DMS153 (cell line): ENCODE data around the gene DNAJB8.

ENCODE experiments used
- DNase-seq: peaks from one replicate; lab custom pipeline; 2025; lab: John Stamatoyannopoulos, UW

The DNAJB8 gene

DNA sequence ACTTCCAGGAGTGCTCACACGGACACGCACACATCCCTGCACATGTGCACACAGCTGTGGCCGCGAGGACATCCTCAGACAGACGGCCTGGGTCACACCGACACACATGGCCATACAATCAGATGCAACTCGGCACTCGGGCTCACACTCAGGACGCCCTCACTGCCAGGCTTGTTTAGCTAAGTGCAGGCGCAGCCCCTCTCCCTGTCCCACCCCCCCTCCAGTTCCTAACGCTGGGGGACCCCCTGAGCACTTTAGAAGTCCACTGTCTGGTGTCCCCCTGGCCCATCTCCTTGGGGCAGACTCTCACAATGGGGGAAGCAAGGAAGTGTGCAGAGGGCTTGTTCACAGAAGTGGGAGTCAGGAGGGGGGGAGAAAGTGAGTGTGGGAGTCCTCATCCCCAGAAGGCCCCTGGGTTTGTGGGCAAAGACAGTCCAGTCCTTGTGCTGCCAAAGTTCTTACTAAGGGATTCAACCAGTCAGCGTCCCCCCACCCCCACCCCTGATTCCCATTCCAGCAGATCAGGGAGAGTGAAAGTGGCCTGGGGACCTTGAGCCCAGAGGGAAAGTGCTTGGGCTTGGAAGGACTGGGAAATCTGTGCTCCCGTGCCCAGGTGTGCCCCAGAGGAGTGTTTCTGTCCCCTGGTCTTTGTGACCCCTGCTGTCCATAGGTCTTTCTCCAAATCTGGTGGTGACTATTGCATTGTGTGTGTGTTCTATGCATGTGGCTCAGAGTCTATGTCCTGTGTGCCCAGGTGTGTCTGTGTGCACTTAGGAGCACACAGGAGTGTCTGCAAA, 27.1 kb upstream of the DNAJB8 start:
- DNase-seq: no peak

DNA sequence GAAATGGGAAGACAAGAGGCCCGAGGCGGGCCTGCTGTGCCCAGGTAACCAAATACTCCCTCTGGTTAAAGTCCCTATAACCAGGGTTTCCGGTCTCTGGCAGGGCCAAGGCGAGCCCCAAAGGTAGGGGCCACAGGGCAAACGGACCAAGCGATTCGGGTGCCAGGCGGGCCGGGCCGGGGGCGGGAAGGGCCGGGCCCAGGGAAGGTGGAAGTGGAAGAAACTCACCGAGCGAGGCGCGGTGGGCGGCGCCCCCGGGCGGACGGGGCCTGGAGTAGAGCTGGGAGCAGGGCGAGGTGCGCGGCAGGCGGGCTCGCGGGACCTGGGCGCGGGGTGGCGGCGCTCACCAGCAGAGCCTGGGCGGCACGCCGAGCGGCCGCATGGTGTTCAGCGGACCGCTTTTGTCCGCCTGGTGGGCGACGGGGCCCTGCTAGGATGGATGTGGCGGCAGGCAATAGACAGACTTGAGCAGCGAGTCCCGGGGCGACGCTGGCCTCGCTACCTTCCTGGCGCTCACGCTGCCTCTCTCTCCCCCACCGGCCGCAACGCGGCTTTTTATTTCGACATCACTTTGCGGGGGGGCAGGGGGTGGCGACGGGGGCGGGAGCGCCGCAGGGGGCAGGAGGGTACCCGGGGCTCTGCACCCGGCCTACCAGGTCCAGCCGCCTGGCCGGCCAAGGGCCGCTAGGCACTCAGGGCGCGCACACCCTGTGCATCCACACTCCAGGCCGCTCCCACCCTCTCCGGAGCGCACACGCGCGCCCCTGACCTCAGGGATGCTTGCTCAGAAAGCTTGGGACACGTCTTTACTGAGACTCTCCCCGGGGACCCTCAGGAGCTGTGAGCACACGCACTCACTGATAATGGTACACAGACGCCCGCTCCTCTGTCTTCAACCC, 26.2 kb upstream of the DNAJB8 start, which contains the start of gene GATA2:
GATA2 (minus strand) TSS at position 531 of the 899 bp plus-strand sequence. CDS start 6,170 bp downstream, outside the sequence.
- DNase-seq: no peak

DNA sequence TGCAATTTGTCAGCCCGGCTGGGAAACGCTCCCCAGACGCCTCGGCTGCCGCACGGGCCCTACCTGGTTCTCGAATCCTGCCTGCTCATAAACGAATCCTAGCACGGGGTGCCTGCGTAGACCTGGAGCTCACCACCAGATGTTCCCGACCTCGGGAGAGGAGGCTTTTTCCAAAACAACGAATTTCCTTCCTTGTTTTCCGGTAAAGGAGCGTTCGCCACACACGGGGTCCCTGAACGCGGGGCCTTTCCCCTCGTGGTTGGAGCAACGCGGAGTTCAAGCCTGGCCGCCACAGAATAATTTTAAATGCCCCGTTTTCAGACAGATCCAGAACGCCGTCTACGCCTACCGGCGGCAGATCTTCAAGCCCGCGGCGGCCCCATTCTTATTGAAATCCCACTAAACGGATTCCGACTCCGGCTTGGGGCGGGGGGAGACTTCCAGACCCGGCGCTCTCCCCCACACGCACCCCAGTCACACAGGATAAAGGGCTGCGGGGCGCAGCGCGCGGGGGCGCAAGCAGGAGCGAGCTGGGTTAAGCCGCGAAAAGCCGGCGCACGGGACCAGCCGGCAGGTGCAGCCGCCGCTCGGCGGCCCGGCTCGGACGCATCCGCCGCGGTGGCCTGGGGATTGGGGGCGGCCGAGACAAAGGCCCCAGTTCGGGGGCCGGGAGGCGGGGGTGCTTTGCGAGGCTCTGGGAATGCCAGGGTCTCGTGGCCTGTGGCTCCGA, 25.4 kb upstream of the DNAJB8 start:
- no peak for DNase-seq

DNA sequence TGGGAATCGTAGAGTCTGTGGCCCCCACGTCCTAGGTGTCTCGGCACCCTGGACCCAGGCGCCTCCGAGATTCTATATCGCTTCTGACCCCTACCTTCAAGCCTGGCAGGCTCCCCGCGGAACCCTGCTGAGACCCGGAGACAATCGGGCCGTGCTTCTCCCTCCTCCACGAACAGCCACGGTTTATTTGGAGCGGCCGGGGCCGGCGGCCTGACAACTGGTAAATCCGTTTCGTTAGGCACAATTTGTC, 24.9 kb upstream of the DNAJB8 start:
- no peak for DNase-seq

DNA sequence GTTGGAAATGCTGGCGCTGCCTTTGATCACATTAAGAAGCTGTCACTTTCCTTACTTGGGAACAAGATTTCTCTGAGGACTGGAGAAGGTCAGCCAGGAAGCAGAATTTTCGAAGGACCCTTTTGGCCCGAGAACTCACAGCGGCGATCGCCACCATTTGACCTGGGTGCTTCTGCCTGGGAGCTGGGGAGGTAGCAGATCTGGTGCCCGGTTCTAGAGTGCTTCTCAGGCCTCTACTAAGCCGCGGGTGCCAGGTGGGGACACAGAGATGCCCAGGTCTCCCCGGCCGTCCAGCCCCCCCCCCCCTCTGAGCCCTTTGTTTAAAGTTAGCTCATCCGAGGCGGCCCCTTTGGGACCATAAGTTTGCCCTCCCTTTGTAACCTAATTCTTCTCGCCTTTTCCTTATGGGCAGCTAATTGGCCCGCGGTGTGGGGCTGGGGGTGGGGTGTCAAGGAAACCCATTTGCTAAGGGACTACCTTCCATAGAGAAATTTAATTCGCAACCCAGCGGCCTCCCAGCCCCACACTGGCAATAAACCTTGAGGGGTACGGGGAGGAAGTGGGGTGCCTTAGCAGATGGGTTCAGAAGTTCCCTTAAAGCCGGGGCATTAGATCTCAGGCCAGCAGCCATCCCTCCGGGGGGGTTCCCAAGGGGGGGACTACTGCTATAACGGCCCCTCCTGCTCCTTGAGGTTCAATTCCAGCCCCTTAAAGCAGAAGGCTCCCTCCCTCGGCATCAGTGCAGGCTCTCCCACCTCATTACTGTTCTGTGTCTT, 24.4 kb upstream of the DNAJB8 start:
- no peak for DNase-seq

DNA sequence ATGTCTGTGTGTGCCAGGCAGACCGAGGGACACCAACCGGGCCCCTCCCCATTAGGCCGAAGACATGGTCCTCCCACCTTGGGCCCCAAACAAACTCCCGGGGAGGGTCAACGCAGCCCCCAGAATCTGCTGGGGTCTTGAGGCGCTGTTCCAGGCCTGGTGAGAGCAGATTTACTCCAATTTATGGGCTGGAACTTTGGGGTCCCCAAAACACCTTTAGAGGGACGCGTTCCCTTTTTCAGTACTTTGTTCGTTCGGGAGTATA, 23.9 kb upstream of the DNAJB8 start:
- DNase-seq: no peak

DNA sequence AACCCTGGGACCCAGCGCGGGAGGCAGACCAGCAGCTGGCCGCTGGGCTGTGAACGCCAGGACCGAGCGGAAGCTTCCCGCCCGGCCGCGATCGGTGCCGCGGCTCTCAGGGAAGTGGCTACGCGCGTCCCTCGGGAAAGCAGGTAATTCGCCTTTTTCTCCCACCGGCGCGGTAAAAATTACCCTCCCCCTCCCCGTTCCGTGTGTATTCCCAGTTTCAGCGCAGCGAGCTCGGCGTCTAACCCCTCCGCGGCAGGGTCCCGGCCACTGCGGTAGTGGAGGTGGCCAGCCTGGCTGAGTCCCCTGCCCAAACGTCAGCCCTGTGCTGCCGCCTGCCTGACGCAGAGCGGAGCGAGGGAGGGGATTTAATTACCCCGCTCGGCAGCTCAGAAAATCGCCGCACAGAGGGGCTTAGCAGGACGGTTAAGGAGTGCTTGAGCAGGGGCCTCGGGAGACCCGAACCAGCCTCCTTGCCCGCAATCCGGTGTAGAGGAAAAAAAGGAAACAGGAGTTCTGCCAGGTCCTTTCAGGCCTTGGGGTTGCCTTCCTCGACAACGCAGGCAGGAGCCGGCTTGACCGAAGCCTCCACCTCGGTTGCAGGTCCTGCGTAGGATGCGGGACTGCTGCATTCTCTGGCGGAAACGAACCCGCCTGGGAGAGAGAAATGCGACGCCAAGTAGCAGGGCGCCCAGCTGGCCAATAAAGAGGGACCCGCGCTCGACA, 23.4 kb upstream of the DNAJB8 start:
- DNase-seq: no peak

DNA sequence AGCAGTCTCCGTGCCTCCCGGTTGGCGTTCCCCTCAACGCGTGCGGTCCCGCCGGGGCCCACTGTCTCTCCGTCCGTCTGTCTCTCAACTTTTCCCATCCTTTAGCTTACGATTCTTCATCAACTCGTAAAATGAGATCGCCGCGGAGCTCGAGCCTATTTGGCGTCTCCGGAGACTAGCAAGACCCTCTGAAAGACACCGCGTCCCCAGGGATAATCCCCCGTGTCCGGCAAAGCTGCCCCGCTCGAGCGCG, 22.9 kb upstream of the DNAJB8 start:
- no peak for DNase-seq

DNA sequence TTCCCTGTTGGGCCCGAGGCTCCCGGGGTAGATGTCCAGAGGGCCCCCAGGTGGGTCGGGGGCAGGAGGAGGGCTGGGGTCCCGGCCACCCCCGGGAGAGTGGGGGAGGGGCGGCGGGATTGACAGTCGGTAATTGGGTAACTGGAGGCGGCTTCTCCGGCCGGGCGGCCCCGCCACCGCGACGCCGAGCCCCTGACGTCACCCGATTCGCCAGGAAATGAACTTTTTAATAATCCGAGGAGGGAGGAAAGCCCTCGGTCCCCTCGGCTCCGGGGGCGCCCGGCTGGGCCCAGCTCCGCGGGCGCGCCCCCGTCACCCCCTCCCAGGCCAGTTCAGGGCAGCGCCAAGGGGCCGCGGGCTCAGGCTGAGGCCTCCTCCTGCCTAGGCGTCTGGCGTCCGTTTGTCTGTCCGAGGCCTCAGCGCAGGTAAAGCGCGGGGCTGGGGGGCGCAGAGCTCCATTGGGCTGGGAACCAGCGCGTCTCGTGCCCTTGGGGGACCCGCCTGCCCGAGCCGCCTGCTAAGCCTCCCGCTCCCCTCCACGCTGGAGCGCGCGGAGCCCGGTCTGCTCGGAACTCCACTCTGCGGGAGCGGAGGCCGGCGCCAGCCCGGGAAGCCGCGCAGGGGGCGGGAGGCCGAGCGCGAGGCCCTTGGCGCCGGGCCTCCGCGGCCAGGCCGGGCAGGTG, 22.4 kb upstream of the DNAJB8 start:
- DNase-seq: peak; percentile 56

DNA sequence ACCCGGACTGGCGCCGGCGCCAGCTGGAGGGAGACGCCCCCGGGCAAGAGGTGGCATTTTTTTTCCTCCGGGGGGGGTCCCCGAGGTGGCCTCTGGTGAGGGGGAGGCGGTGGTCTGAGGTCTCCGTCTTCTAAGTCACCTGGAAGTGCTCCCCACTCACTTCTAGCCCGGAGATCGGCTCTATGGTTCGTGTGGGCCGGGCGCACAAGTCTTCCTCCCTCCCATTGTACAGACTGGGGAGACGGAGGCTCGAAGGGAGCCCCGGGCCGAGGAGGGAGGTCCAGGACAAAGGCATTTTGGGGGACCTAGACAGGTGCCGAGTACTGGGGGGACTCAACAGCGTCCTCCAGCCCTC, 21.9 kb upstream of the DNAJB8 start:
- no peak for DNase-seq

DNA sequence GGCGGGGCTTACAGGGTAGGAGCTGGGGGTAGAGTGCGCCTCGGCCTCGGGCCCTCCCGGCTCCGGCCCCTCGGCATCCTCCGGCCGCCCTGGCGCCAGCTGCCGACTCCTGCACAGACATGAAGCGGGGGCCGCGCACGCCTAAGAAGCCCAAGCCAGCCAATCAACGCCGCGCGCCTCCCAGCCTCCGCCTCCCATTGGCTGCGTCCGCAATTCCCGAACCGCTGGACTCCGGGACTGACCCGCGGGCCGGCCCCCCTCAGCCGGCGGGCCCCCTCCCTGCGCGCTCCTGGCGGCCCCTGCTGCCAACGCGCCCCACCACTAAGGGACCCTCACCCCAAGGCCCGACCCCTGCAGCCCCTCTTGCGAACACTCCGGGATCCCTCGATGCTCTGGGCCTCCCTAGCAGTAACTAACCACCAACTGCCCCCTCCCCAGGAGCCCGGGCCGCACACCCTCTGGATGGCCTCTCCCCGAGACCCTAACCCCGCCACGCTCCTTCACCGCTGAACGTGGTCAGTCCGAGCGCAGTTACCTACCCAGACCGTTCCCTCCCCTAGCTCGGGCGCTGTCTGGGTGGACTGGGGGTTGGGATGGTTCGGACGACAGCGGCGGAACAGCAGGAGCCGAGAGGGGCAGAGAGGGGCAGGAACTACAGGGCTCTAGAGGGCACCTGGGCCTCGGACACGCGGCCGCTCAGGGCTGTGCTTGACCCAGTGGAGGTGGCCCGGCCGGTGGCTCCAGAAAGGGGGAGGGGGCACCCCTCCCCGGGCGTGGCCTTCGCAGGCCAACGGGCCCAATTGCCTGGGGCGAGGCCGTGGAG, 21.3 kb upstream of the DNAJB8 start:
- DNase-seq: peak; percentile 64

DNA sequence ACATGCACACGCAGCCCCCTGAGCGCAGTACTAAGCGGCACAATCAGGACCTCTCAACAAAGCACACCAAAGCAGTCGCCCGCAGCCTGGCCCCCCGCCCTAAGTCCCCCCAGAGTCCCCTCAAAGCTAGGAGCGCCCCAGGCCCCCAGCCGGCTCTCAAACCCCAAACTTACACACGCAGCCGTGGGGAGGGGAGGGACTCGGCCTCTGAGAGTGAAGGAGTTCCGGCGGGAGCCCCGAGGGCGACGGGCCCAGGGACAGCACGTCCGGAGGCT, 20.8 kb upstream of the DNAJB8 start:
- no peak for DNase-seq

DNA sequence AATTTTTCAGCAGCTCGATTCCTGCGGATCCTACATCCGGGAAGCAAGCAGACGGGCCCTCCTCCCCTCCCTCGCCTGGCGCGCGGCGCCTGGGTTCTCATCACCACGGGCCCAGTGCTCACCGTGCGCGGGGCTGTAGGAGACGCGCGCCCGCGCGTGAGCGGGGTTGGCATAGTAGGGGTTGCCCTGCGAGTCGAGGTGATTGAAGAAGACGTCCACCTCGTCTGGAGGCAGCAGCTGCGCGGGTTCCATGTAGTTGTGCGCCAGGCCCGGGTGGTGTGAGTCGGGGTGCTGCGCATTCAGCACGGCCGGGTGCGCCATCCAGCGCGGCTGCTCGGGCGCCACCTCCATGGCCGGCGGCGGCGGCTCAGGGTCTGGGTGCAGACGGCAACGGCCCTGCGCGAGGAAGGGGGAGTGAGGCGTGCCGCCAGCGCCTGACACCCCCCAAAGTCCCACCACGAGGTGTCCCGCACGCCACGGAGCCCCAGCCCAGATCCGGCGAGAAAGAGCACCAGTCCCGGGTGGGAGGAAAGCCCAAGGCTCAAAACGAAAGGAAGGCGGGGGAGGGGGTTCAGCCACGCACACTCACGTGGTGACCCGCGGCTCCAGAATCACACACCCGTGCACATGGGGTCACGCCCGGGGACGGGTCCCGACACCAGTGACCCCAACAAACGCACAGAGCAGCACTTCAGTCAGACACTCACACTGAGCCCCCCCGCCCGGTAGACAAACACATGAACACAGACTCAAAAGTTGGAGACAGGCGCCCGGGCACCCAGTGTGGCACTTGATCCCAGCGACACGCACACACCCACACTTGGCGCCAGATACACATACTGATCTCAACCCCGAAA, 20.2 kb upstream of the DNAJB8 start:
- no peak for DNase-seq

DNA sequence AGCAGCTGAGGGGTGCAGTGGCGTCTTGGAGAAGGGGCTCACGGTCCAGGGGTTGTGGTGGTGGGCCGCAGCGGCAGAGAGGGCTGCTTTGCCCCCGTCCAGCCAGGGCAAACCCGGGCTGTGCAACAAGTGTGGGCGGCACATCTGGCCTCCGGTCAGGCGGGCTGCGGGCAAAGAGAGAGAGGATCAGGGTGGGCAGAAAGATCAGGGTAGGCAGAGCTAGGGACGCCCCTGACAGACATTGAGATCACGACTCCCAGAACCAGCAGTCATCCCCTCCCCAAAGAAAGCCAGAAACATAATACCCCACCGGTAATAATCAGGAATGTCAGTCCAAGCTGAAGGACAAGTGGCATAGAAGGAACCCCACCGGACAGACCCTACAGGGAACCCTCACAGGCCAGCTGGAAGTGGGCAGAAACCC, 19.5 kb upstream of the DNAJB8 start:
- DNase-seq: no peak

DNA sequence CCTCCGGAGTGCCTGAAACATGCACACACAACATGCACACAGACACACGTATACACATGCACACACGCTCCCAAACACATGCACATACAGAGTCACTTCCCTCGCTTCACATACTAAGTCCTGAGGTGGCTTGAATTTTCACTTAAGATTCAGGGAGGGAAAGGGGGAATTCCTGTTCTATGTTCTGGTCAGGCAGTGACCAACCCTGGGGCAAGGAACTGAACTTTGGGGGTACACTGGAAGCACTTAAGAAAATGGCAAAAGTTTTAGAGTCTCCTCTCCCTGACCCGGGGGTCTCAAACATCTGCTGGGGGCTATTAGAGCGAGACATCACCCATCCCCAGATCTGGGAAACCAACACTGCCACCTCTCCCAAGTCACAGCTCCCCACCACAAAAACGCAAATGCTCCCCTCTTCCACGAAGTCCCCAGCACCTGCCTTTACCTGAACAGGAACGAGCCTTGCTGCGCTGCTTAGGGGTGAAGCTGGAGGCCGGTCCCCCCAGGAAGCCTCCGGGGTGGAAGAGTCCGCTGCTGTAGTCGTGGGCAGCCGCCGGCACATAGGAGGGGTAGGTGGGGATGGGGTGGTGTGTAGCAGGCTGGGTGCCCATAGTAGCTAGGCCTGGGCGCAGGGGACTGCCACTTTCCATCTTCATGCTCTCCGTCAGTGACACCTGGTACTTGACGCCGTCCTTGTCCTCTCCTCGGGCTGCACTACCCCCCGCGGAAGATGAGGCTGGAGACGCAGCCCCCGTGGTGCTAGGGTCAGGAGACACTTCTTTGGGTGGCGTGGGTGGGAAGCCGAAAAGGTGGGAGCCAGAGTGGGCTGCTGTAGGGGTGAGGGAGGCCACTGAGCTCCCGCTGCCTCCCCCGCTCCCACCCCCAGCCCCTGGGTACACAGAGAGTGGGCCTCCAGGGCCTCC, 18.9 kb upstream of the DNAJB8 start:
- no peak for DNase-seq

DNA sequence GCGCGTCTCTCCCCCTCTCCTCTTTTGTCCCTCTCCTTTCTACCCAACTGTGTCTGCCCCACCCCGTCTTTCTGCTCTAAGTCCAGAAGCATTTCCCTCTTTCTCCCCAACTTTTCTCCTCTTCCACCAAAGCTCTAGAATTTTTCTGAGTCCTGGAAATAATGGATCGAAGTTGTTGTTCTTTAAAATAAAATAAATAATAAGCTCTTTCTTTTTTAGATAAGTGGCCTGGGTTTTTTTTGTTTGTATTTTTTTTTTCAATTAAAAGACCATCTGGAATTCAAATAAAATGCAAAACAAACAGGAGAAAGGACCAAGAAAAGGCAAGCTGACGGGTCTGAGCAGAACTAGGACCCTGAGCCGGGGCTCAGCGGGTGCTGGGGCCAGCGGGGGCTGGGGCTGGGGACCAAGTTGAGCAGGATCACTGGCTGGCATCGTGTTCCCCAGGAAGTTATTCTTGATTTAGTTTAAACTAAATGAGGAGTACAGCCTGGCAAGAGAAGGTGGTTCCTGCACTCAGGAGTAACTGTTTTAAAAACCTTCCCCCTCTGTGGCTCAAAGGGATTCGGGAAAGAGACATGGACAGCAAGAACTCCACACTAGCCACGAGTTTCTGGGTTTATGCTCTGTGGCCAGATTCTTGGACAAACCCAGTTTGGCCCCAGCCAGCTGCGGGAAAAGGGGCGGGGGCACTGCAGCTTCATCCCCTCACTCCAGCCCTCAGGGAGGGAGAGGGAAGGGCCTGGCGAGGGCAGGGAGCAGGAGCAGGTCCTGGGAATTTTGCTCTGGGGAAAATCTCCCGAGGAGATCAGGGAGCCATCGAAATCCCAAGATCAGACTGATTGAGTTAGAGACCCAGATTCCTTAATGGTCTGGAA, 18.0 kb upstream of the DNAJB8 start:
- DNase-seq: no peak

DNA sequence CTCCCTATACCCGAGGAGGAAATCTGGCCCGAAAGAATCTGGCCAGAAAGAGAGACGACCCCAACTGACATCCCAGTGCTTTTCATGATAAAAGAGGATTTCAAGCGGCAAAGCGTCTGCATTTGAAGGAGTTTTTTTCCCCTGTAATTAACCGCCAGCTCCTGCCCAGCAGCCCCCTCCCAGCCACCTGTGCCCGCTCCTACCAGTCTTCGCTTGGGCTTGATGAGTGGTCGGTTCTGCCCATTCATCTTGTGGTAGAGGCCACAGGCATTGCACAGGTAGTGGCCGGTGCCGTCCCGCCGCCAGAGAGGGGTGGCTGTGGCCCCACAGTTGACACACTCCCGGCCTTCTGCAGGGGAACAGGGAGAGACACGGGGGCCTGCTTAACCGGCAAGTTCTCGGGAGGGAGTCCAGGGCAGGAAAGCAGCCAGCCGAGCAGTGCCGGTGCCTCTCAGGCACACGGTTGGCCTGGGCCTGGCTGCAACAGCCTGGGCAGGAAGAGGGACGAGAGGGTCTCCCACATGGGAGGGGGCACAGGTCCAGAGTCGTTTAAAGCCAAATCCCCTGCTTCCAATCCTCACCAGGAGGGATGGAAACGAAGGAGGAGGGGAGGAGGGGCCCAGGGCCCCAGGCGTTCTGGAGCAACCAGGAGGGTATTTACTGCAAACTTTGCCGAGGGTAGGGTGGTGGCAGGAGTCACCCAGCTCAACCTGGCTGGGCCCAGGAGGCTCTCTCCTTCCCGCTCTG, 17.1 kb upstream of the DNAJB8 start:
- no peak for DNase-seq
